ENCODE results near the gene APBA3.

- TF ChIP-seq CTCF (IDR thresholded peaks at IDR 0.05) (peak in 1 of 6 experiments; percentile 13), POLR2A (IDR thresholded peaks at IDR 0.05) (peak; percentile 46 to 62)
These were observed 41.1 kb downstream of the APBA3 start for GRCh38 chr19:3720349-3720917.

Measured in Peyer's patch (tissue), 4 donors.